ACC112 (cell line): ENCODE data around the gene KRTAP9-9.
"Not testable (repeated sequence)": the region's sequence is repeated elsewhere in the genome, so short reads cannot be mapped to it uniquely, and the experiment has no call there.

Experiments
- H2AFZ ChIP-seq: fragments of 200-600 bp; sonication (generic); one replicate; pipeline ENCODE4 v1.6.0; 2017; ENCODE audit warnings: antibody characterized with exemption, low read length; ENCODE audit not compliant: unreplicated experiment
- H3K27ac ChIP-seq: fragments of 200-600 bp; sonication (generic); 2 replicates; pipeline ENCODE4 v1.5.1; 2014; ENCODE audit warnings: low read depth, mild to moderate bottlenecking, antibody characterized with exemption, low read length, moderate library complexity
- H3K27me3 ChIP-seq: fragments of 200-600 bp; sonication (generic); 2 replicates; pipeline ENCODE4 v1.6.1; 2014; ENCODE audit warnings: mild to moderate bottlenecking, antibody characterized with exemption, low read length, moderate library complexity, mixed read lengths; ENCODE audit not compliant: insufficient read depth
- H3K36me3 ChIP-seq: fragments of 200-600 bp; sonication (generic); 2 replicates; pipeline ENCODE4 v1.6.1; 2016; ENCODE audit warnings: mild to moderate bottlenecking, antibody characterized with exemption, low read length, moderate library complexity, mixed read lengths; ENCODE audit not compliant: insufficient read depth
- H3K4me1 ChIP-seq: fragments of 200-600 bp; sonication (generic); one replicate; pipeline ENCODE4 v1.6.1; 2016; ENCODE audit warnings: low read length, mixed read lengths; ENCODE audit not compliant: insufficient read depth, unreplicated experiment, control insufficient read depth
- H3K4me3 ChIP-seq: fragments of 200-600 bp; sonication (generic); 2 replicates; pipeline ENCODE4 v1.5.1; 2014; ENCODE audit warnings: mild to moderate bottlenecking, low read depth, low read length
- H3K79me2 ChIP-seq: fragments of 200-600 bp; sonication (generic); one replicate; pipeline ENCODE4 v1.6.0; 2016; ENCODE audit warnings: low read length; ENCODE audit not compliant: control insufficient read depth, unreplicated experiment, insufficient read depth

KRTAP9-9 gene

DNA sequence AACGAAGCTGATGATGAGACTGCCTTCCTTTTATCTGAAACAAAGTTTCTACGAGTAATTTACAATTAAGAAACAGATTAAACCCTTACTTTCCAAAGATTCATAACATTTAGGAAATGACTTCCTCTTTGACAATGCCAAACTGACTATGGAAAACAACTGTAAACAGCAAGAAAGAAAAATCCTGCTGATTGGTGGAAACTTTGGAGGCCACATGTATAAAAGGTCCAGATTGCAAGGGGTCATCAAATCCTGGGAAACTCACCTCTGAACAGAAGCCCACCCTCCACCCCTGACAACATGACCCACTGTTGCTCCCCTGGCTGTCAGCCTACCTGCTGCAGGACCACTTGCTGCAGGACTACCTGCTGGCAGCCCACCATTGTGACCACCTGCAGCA is 9.9 kb downstream of the KRTAP9-9 start, which contains the start of gene KRTAP9-6:
Gene KRTAP9-6, plus strand, starts transcription at position 301 of the 400 bp plus-strand sequence. Its CDS starts 0 bp downstream, at position 301.
- Histone ChIP-seq H3K36me3 (no peaks in the 10 kb centered on the region), H3K4me1 (no peaks in the 10 kb centered on the region), H3K79me2 (no peaks in the 10 kb centered on the region), H3K27me3 (peaks cover 15% of the 10 kb centered on the region), H2AFZ (no peak within 1 kb of the TSS), H3K4me3 (no peak within 1 kb of the TSS), H3K27ac (no peak within 1 kb of the TSS)

DNA sequence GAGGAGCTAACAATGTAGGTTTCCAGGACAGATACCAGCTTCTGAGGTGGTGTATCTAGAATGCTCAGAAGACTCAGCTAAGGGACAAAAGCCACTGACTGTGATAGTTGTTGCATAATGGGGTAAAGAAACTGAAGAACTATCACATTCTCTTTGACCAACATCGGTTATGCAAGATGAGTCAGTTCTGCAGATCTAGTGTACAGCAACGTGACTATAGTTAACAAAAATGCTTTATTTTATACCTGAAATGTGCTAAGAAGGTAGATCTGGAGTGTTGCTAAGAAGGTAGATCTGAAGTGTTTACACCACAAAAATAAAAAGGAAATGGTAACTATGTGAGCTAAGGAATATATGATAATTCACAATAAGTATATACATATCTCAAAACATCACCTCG is 12.5 kb downstream of the KRTAP9-9 start:
- peaks cover 11% of the 10 kb centered on the region; the same call in 1 of the 2 replicates for H3K27me3 ChIP-seq
- H3K4me3 ChIP-seq: no peak overlapping the region
- H3K4me1 ChIP-seq: no peaks in the 10 kb centered on the region
- H3K79me2 ChIP-seq: no peaks in the 10 kb centered on the region
- no peaks in the 10 kb centered on the region for H3K36me3 ChIP-seq
- H2AFZ ChIP-seq: no peak overlapping the region
- H3K27ac ChIP-seq: no peak overlapping the region

DNA sequence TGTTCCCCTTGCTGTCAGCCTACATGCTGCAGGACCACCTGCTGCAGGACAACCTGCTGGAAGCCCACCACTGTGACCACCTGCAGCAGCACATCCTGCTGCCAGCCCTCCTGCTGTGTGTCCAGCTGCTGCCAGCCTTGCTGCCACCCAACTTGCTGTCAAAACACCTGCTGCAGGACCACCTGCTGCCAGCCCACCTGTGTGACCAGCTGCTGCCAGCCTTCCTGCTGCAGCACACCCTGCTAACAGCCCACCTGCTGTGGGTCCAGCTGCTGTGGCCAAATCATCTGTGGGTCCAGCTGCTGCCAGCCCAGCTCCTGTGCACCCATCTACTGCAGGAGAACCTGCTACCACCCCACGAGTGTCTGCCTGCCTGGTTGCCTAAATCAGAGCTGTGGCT is 16.1 kb downstream of the KRTAP9-9 start:
- H3K27ac ChIP-seq, H3K79me2 ChIP-seq, H3K4me1 ChIP-seq, H3K27me3 ChIP-seq, H3K4me3 ChIP-seq, H2AFZ ChIP-seq, H3K36me3 ChIP-seq: not testable (repeated sequence)

DNA sequence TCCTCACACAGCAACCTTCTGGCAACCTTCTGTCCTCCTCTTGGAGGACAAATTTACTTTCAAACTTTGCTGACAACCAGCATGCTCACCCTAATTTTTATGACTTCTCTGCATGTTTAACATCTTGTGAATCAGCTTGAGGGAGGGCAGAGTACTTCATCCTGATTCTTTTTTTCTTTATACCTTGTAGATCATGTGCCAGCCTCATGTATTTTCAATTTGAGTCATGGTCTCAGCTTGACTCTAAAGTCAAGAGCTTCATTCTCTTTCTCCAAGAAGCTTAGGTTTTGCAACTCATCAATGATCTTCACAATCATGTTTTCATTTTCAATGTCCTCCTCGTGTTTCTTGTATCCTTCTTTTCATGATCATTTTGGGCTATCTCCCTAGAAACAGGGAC is 16.7 kb downstream of the KRTAP9-9 start:
- Histone ChIP-seq H3K36me3 (no peaks in the 10 kb centered on the region), H3K27me3 (peaks cover 9% of the 10 kb centered on the region; the same call in 1 of the 2 replicates), H2AFZ (no peak overlapping the region)

DNA sequence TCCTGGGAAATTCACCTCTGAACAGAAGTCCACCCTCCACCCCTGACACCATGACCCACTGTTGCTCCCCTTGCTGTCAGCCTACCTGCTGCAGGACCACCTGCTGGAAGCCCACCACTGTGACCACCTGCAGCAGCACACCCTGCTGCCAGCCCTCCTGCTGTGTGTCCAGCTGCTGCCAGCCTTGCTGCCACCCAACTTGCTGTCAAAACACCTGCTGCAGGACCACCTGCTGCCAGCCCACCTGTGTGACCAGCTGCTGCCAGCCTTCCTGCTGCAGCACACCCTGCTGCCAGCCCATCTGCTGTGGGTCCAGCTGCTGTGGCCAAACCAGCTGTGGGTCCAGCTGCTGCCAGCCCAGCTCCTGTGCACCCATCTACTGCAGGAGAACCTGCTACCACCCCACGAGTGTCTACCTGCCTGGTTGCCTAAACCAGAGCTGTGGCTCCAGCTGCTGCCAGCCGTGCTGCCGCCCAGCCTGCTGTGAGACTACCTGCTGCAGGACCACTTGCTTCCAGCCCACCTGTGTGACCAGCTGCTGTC is 20.5 kb downstream of the KRTAP9-9 start, which contains the start of gene KRTAP9-7:
Gene KRTAP9-7, plus strand, starts transcription at position 51 of the 543 bp plus-strand sequence. Its CDS starts 0 bp downstream, at position 51.
- not testable (repeated sequence) for H3K4me3 ChIP-seq, H3K36me3 ChIP-seq, H3K27ac ChIP-seq, H3K79me2 ChIP-seq, H3K4me1 ChIP-seq, H2AFZ ChIP-seq
- peaks cover 11% of the 10 kb centered on the region; the same call in 1 of the 2 replicates for H3K27me3 ChIP-seq

More for the DNA sequence above, 16.7 kb downstream of the KRTAP9-9 start:
- Histone ChIP-seq H3K4me1 (no peaks in the 10 kb centered on the region), H3K27ac (no peak overlapping the region), H3K79me2 (no peaks in the 10 kb centered on the region), H3K4me3 (no peak overlapping the region)

DNA sequence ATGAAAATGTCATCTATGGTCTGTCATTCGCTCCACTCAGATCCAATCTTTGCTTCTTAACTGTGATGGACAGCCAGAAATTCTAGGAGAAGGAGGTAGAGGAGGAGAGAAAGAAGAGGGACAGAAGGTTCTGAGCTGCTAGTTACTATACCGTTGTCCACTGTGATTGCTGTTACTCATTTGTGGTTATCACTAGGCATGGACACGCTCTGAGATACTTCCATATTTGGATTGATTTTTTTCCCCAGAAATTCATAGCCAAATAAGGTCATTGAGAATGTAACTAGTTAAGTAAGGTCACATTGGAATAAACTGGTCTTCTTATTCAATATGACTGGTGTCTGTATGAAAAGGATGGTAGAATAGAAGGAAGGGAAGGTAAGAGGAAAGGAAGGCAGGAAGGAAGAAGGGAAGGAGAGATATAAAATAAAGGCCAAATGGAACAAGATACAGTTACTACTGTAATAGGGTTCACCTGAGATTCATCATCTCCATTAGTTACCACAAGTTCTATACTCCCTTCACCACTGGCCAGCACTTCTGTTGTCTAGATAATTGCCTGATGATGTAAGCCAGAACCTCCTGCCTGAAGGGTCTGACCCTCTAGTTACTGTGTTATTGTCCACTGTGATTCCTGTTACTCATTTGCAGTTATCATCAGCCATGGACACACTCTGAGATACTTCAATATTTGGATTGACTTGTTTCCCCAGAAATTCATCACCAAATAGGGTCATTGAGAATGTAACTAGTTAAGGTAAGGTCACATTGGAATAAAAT is 23.2 kb downstream of the KRTAP9-9 start:
- Histone ChIP-seq H3K4me3 (no peak overlapping the region), H2AFZ (no peak overlapping the region), H3K27me3 (peaks cover 11% of the 10 kb centered on the region; the same call in 1 of the 2 replicates), H3K36me3 (no peaks in the 10 kb centered on the region), H3K27ac (no peak overlapping the region), H3K4me1 (no peaks in the 10 kb centered on the region), H3K79me2 (no peaks in the 10 kb centered on the region)

DNA sequence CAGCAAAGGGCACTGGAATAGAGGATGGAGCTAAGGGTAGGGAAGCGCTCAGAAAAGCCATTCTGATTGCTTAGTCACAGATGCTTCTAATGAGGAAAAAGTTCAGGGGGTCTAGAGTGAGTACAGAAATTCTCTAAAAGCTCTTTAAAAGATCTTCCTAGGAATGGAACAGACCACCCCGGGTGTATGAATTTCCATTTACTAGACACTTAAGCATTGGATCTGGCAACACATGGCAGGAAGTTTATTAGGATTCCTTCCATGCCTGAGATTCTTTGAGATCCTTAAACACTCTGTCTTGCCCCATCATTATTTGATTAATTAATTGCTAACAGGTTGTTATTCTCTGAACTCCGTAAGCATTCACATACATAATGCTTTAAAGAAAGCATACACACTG is 28.9 kb downstream of the KRTAP9-9 start:
- no peaks in the 10 kb centered on the region for H3K36me3 ChIP-seq
- peaks cover 7% of the 10 kb centered on the region for H3K4me1 ChIP-seq
- H2AFZ ChIP-seq: no peak overlapping the region
- no peaks in the 10 kb centered on the region for H3K27me3 ChIP-seq
- H3K79me2 ChIP-seq: no peaks in the 10 kb centered on the region
- no peak overlapping the region for H3K27ac ChIP-seq
- no peak overlapping the region for H3K4me3 ChIP-seq

DNA sequence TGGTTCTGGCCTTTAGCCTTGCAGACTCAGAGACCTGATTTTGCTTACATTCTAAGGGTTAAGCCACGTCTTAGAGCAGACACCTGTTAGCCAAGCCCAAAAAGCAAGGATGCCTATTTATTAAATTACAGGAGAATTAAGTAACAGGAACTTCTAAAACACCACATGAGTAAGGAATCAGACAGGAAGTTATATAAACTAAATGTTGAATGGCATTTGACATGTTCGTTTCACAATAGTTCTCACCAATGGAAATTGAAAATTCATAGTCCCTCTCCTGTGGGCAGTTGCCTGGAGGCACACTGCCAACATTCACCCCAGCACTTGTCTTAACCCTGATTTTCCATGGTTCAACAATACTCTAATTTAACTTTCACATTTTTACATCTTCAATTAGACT is 29.4 kb downstream of the KRTAP9-9 start:
- H3K4me1 ChIP-seq: peaks cover 7% of the 10 kb centered on the region

DNA sequence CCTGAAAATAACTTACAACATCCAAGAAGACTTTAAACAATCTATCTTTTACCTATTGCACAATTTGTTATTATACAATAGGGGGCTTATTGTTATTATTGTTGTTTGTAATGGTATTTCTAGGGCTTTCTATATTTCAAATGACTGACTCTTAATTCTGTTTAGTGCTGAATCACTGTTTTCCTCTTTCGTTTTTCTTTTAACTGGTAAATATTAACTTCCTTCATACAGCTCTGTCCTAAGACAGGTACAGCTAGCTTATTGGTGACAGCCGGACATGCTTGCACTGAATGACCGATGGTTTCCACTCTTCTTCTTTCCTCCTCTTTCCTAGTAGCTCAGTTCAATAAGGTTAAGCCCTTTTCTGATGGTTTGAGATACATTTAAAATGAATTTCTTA is 31.9 kb downstream of the KRTAP9-9 start:
- Histone ChIP-seq H2AFZ (no peak overlapping the region), H3K79me2 (no peaks in the 10 kb centered on the region), H3K27ac (no peak overlapping the region), H3K36me3 (no peaks in the 10 kb centered on the region), H3K27me3 (no peaks in the 10 kb centered on the region), H3K4me3 (no peak overlapping the region), H3K4me1 (peaks cover 7% of the 10 kb centered on the region)

More for the DNA sequence above, 29.4 kb downstream of the KRTAP9-9 start:
- H3K4me3 ChIP-seq: no peak overlapping the region
- no peaks in the 10 kb centered on the region for H3K36me3 ChIP-seq
- no peaks in the 10 kb centered on the region for H3K79me2 ChIP-seq
- H3K27me3 ChIP-seq: no peaks in the 10 kb centered on the region
- H2AFZ ChIP-seq: no peak overlapping the region
- no peak overlapping the region for H3K27ac ChIP-seq

DNA sequence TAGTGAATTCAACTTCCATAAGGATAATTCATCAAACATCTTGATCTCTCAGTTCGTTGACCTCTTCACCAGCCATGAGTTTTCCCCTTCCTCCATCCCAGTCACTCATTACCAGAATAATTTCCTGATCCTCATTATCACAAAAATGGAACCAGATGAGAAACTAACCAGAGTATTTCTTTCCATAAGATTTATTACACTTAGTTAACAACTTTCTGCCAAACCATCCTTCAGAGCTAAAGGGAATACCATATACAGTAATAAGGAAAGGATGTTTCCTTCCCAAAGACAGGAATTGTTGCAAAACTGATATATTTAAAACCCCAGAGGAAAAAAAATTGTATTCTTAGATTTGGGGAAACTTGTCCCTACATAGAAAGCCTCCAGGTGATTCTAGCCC is 38.8 kb downstream of the KRTAP9-9 start:
- Histone ChIP-seq H3K36me3 (no peaks in the 10 kb centered on the region), H3K27ac (no peak overlapping the region), H3K4me1 (no peaks in the 10 kb centered on the region), H3K4me3 (no peak overlapping the region), H3K79me2 (no peaks in the 10 kb centered on the region), H3K27me3 (no peaks in the 10 kb centered on the region), H2AFZ (no peak overlapping the region)

DNA sequence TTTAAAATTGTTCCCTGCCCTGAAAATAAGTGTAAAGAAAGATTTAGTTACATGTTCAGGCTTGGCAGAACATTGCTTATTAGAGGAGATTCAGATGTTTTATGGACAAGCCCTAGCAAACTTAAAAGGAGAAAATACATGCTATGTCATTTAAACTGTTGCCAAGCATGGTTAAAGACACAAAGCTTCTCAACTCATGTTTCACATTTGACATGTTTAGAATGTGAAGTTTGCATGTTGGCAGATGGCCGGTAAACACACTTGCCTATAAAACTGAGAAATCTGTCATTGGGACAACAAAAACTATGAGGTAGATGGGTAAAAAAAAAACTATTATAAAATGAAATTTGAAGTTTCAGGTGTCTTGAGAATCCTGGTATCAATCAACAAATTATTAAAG is 41.7 kb downstream of the KRTAP9-9 start:
- Histone ChIP-seq H2AFZ (no peak overlapping the region), H3K27me3 (no peaks in the 10 kb centered on the region), H3K4me1 (no peaks in the 10 kb centered on the region), H3K4me3 (no peak overlapping the region), H3K27ac (no peak overlapping the region), H3K36me3 (no peaks in the 10 kb centered on the region), H3K79me2 (no peaks in the 10 kb centered on the region)
